ENCODE results near the gene EXD3.

The EXD3 gene

DNA sequence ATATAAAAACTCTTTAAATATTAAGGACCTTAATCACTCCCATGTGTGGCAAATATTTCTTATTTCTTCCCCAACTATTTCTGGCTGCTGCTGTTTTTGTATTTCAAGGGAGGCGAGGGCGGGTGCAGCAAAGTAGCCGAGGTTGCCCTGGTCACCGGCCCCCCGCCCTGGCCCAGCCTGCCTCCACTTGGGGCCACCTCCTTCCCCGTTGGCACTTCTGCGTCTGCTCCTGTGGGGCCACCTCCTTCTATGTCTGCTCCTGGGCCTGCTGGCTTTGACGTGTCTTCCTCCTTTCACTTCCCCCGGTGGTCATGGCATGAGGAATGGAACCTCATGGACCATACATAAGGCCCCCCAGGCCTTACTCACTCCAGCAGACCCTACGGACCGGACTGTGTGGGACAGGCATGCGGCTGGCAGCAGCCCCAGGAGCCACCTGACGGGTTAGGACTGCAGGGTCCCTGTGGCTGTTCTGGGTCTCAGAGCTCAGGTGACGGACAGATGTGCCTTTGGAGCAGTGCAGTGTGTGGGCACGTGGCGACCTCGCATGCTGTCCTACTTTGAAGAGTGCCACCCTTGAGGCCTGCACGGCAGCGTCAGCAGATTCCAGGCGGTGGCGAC lies 24.0 kb upstream of the EXD3 start:
- DNase-seq: no peak

DNA sequence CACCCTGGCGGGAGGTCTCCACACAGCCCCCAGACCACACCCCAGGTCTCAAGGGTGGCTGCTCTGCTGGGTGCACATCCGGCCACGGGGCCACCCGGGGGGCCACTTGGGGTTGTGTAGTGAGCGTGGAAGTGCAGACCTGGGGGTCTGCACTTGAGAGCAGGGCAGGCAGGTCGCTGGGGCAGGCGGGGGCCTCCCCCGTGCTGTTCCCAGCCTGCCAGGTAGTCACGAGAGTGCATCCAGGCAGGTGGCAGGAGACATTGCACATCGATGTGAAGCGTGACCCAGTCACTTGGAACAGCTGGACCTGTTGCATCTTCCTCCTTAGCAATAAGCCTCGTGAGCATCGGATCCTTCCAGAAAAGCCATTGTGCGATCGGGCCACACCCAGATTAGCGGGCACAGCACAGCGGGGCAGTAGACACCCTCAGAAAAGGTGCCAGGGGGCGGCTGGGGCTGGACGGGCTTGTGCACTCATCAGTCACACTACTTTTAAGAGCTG lies 23.0 kb upstream of the EXD3 start:
- DNase-seq: no peak

DNA sequence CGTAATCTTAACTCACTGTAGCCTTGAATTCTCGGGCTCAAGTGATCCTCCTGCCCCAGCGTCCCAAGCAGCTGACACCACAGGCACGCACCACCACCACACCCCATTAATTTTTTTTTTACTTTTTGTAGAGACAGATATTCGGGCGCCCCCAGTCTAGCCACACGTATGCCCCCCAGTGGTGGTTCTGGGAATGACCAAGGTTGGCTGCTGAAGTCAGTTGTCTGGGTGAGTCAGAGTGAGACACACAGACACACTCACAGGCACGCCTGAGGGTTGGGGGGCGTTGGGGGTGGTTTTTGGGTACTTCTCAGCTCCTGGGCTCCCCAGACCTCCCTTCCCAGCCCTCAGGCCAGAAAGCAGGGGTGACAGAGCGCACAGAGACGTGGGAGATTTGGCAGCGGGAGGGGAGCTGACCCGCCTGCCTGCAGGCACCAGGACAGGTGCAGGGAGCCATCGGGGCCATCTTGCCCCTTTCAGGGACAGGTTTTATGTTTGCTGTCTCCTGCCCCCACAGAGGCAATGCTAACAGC lies 22.4 kb upstream of the EXD3 start:
- DNase-seq: peak; percentile 60 to 72

DNA sequence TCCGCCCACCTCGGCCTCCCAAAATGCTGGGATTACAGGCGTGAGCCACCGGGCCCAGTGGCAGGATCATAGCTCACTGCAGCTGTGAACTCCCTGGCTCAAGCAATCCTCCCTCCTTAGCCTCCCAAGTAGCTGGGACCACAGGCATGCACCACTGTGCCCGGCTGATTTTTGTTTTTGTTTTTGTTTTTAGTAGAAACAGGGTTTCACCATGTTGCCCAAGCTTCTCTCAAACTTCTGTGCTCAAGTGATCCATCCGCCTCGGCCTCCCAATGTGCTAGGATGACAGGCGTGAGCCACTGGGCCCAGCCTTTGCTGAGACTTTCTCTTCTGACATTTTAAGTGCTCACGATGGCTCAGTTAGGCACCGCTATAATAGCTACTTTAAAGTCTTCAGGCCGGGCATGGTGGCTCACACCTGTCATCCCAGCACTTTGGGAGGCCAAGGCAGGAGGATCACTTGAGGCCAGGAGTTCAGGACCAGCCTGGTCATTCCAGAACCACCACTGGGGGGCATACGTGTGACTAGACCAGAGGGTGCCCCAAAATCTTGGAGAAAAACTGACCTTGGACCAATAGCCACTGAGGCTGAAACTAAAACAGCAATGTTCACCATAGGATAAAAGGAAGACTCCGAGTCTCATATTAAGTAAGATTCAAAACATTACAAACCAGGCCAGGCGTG lies 21.3 kb upstream of the EXD3 start:
- DNase-seq: no peak

DNA sequence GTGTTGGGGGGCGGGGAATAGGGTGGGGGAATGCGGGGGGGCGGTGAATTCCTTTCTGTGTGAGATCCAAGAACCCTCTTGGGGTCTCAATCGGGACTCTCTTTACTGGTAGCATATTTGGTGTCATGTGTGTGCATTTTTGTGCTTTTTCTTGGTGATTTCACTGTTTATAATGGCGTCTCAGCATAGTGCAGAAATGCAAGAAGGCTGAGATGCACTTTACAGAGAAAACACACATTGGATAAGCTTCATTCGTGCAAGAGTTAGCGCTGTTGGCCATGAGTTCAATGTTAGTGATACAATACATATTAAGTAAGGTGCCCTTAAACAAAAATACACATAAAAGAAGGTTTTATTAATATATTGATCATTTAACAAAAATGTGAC lies 19.0 kb upstream of the EXD3 start:
- no peak for DNase-seq

DNA sequence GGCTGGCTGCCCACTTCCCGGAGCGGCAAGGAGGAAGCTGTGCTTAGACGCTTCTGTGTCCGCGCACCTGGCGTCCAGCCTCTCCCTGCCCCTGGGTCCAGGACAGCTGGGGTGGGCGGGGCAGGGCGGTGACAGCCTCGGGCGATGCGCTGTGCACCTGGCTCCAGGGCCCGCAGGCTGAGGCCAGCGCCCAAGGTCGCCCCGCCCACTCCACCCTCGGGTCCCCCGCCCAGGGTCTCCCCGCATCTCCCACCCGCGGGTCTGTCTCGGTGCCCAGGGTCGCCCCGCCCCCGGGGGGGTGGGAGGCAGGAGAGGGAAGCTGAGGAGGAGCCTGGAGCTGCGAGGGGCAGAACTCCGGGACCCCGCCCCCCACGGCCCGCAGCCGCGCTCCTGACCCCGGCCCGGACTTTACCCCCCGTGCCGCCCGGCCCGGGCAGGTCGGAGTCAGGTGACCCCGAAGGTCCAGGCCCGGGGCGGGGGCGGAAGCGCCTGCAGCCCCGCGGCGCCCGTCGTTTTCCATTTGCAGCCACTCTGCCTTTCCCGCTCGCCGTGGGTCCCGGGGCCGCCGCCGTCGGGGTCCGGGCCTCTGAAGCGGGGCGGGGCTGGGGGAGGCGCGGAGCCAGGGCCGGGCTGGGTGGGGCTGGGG lies 18.4 kb upstream of the EXD3 start, which contains the start of gene ENTPD8:
Gene ENTPD8 (minus strand): TSS at position 69 of the 646 bp plus-strand sequence. CDS start 3,072 bp downstream, outside the sequence.
- DNase-seq: peak; percentile 81 to 90

DNA sequence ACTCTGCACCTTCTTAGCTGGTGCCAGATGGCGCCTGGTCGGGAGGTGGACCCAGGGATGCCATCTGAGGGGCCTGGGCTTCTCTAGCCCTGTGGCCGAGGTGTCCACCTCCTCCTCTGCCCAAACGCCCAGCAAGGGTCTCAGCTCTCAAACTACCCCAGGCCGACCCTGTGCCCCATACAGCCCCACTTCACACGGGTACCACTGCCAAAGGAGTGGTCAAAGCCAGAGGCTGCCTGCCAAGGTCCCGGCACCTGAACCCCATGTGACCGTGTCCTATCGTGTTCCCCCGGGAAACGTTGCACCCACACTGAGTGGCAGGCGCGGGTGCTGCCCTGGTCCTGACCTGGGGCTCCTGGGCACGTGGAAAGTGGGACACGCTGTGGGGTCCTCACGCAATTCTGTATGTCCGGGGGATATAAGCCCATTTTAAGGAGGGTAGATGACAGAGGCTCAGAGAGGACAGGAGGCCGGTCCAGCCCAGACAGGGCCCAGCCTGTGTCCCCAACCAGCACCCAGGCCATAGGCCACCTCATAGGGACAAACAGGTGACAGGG lies 16.3 kb upstream of the EXD3 start:
- no peak for DNase-seq

DNA sequence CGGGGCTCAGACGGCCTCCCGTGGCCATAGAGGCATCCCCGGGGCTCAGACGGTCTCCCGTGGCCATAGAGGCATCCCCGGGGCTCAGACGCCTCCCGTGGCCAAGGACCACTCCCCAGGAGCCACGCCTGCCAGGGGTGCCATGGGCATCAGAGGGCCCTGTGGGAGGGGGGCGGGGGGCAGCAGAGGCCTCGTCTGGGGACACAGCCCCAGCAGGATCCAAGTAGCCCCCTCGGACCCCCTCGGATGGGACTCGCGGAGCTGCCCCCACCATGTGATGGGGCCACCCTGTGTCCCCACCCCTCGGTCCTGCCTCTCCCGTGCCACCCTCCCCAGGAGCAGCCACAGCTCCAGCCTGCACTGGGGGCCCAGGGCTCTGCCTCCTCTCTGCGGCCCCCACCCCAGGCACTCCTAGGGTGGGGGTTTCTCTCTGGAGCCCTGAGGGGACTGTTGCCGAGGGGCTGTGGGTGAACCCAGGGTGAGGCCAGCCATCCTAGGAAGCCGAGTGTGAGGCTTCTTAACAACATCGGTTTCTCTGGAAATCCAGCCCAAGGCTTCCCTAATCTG lies 15.7 kb upstream of the EXD3 start:
- DNase-seq: no peak

DNA sequence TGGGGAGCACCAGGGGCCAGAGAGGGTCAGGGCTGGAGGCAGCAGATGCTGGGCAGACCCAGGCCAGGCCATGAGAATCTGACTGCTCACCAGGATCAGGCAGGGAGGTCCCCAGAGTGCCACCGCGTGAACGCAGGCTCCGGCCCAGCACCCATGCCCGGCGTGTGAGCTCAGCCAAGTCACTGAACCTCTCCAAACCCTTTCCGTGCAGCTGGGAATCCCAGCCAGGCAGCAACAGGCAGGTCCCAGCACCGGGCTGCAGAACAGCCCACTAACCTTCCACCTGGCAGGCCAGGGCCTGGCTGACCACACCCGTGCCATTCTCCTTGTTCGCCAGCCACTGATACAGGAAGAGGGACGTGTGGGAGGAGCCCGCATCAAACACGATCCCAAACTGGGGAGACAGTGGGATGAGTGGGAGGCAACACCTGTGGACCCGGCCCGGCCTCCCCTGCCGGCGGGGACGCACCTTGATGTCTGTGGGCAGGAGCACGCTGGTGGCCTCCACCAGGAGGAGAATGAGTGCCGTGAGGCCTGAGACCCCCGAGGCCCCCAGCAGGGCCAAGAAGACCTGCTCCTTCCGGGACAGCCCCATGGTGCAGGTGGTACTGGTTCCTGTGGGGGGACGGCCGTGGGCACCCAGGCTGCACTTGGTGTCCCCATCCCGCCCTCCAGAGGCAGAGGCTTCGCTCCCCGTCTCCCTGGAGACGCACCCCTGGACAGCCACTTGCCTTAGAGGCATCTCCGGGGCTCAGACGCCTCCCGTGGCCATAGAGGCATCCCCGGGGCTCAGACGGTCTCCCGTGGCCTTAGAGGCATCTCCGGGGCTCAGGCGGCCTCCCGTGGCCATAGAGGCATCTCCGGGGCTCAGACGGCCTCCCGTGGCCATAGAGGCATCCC lies 15.0 kb upstream of the EXD3 start:
- DNase-seq: no peak

DNA sequence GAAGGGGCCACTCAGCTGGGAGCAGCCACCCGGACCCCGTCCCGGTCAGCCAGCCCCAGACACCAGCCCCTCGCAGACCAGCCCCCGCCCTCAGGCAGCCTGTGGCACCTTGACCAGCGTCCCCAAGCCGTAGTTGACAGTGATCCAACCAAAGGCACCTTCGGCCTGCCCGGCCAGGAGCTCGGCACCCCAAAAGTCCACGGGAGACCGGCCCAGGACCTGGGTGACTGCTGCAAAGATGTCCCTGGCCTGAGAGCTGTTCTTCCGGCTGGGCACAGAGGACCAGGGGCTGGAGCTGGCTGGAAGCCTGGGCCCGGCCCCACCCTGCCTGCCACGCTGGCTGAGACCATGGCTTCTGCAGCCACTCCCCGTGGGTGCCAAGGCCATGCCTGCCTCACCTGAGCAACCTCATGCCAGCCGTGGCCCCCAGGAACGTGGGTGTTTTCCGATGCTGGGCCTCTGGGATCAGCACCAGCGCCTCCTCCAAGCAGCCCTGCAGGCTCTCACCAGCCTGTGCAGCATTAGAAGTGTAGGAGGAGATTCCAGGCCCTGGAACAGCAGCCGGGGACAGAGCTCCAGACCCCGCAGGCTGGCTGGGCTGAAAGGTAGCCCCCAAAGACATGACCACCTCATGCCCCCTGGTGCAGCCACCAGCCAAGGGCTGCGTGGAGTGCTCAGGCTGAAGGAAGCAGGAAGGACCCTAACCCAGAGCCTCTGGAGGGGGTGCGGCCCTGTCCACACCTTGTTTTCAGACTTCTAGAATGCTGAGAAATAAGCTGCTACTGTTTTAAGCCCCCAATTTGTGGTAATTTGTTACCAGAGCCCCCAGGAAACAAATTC lies 14.0 kb upstream of the EXD3 start:
- DNase-seq: no peak

DNA sequence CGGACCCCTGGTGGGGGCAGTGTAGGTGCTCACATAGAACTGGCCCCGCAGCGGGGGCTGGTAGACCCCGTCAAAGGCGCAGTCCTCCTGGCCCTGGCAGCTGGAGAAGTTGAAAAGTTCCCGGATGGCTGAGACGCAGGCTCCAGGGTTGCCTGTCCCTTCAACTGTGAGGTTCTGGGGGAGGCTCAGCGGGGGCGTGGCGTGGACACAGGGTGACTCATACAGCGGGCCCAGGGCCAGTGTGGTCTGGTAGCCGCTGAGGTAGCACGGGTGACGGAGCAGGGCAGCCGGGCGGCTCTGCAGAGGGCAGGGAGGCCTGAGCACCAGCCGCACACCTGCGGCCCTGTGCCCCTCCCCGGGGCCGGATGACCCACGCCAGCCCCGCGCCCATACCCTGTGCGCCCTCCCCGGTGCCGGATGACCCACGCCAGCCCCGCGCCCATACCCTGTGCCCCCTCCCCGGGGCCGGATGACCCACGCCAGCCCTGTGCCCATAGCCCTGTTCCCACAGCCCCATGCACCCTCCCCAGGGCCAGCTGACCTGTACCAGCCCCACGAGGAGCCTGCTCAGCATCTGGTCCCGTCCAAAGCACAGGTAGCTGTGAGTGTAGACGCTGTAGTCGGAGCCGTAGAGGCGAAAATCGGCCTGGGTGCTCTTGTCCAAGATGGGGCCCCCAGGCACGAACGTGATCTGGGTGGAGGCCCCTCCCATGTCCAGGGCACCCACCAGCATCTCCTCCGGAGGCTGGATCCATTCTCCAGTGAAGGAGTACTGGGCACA lies 13.2 kb upstream of the EXD3 start:
- DNase-seq: peak in 1 of 2 experiments; percentile 24

DNA sequence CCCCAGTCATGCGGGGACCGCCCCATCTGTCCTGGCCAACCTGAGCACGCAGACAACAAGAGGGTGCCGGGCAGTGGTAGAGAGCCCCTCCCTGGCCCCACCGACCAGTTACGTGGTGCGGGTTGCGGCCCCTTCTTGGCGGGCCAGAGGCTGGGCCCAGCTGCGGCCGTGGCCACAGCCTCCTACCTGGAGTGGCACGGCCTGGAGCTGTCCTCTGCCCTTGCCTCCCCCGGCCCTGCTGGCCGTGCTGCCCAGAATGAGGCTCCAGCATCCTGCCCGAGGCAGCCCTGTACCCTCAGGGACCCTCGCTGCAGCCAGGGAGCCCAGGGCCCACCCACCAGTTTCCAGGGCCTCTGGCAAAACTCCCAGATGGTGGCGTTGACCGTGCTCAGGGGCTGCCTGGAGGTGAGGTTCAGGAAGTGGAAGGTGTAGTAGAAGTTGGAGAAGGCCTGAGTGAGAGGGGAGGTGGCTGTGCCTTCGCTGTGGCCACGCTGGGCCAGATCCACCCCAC lies 12.5 kb upstream of the EXD3 start:
- DNase-seq: no peak

DNA sequence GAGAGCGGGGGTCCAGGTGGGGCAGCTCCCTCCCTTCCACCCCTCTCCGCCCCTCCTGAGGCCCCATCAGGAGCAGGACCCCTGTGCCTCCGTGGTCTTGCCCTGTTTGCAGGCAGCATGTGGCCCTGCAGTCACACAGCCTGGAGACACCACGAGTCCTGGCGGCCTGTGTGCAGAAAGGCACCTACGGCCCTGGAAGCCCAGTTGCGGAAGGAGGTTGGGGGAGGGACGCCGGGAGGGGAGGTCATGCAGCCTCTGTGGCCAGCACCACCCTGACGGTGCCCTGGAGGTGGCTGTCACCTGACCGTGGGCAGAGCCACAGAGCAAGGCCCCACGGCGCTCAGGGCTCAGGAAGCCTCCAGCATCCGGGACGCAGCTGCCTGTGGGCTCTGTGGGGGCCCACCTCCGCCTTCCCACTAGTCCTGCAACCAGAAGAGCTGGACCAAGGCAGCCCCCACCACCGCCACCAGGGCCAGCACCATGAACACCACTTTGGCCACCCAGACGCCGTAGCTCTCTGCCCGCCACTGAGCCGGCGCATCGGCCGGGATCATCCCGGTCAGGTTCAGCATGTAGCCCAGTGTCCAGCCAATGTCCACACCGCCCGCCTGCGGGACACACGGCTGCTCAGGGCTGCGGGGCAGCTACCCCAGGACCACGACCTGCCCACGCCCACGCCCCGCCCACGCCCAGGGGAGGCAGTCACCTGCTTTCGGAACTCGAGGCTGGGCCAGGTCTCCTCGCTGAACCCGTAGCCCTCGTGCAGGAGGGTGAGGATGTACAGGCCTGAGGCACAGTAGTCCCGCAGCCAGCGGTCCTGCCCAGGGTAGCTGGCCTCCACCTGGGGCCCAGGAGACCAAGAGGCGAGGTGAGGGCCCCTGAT lies 11.8 kb upstream of the EXD3 start:
- no peak for DNase-seq

DNA sequence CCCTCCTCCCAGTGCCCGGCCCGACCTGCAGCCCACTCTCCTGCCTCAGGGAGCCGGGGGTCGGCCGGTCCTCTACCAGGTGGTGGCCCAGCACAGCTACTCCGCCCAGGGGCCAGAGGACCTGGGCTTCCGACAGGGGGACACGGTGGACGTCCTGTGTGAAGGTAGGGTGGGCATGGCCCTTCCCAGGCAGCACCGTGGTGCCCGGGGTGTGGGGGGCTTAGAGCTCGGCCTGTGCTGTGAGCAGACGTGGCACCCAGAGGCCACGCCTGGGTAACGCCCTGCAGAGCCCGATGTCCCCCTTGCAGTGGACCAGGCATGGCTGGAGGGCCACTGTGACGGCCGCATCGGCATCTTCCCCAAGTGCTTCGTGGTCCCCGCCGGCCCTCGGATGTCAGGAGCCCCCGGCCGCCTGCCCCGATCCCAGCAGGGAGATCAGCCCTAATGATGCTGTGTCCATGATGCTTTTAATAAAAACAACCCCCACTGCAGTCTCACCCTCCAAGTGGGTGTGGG lies 11.0 kb upstream of the EXD3 start:
- DNase-seq: no peak

DNA sequence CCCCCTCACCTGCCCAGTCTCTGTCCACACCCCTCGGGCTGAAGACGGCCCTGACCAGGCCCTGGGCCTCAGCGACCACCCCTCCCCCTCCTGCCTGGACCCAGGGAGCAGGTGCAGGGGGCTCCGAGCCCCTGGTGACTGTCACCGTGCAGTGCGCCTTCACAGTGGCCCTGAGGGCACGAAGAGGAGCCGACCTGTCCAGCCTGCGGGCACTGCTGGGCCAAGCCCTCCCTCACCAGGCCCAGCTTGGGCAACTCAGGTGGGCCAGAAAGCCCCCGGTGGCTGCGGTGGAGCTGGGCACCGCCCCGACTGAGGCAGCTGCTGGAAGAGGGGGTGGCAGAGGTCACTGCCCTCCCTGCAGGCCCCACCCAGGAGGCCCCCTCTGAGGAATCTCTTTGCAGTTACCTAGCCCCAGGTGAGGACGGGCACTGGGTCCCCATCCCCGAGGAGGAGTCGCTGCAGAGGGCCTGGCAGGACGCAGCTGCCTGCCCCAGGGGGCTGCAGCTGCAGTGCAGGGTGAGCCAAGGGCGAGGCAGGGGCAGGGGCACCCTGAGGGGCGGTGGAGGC lies 10.5 kb upstream of the EXD3 start:
- no peak for DNase-seq

DNA sequence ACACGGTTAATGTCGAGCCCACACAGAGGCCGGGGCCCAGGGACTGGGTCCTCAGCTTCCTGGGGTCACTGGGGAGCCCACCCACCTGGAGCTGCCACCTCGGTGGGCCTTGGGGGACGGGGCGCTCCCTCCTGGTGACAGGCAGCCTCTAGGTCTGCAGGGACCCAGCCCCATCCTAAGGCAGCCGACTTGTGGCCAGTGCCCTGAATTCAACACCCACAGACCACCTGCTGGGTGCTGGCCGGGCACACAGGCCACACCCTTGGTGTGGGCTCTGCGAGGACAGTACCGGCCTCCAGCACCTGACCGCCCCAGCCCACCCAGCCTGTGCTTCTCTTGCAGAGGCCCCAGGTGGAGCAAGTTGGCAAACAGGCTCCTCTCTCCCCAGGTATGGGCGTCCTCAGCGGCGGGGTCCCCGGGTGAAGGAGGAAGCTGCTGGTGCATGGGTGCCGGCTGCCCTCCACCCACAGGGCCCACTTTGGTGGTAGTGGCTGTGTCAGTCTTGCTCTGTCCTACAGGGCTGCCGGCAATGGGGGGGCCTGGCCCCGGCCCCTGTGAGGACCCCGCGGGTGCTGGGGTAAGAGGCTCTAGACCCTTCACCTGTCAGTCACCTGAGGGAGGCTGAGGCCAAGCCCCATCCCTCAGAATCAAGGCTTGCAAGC lies 9.9 kb upstream of the EXD3 start:
- DNase-seq: no peak

DNA sequence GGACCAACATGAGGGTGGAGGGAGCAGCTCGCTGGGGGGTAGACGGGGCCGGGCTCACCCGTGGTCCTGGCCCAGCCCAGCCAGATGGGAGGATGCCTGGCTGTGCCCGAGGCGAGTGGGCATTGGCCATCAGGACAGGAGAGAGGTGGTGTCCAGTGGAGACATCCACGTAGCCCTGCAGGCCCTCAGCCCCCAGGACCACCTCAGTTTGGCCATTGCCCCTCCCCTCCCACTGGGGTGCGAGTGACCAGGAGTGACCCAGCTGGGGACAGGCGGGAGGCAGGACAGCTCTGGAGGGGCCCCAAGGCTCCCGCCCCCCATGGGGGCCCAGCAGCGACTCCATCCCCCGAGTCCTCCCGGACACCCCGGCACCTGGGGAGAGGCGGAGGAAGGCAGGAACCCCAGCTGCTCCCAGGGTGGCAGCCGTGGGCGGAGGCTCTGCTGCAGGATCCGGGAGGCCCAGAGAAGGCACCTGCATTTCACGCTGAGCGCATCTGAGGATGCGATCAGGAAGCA lies 8.5 kb upstream of the EXD3 start:
- DNase-seq: no peak
